OCI-LY1 (cell line): ENCODE measurements around the gene PPP1R10.
A peak's percentile ranks its signal among the peaks of the same experiment; 100 is the strongest.
"Not testable (repeated sequence)": the region's sequence is repeated elsewhere in the genome, so short reads cannot be mapped to it uniquely, and the experiment has no call there.

Experiments used
- H2AFZ ChIP-seq: fragments of 200-600 bp; sonication (generic), shearing (Covaris generic); 2 replicates; pipeline ENCODE4 v1.6.0; 2014; ENCODE audit warnings: antibody characterized with exemption, mild to moderate bottlenecking, low read length
- H3F3A ChIP-seq: fragments of 200-600 bp; sonication (generic), shearing (Covaris generic); 2 replicates; pipeline ENCODE4 v1.6.0; 2014; ENCODE audit warnings: mild to moderate bottlenecking, antibody characterized with exemption, low read length, moderate library complexity; ENCODE audit not compliant: insufficient read depth
- H3K27ac ChIP-seq: fragments of 200-600 bp; sonication (generic); 2 replicates; pipeline ENCODE4 v1.5.1; 2014; ENCODE audit warnings: low read length, mixed run types, mild to moderate bottlenecking, low read depth; ENCODE audit not compliant: poor library complexity, severe bottlenecking
- H3K27me3 ChIP-seq: fragments of 200-600 bp; sonication (generic); 2 replicates; pipeline ENCODE4 v1.6.0; 2014; ENCODE audit warnings: antibody characterized with exemption, mild to moderate bottlenecking, low read length, moderate library complexity; ENCODE audit not compliant: insufficient read depth
- H3K36me3 ChIP-seq: fragments of 200-600 bp; sonication (generic); 2 replicates; pipeline ENCODE4 v1.6.1; 2014; ENCODE audit warnings: mild to moderate bottlenecking, antibody characterized with exemption, low read length, moderate library complexity, mixed read lengths; ENCODE audit not compliant: insufficient read depth
- H3K4me1 ChIP-seq: fragments of 200-600 bp; sonication (generic); 2 replicates; pipeline ENCODE4 v1.5.1; 2014; ENCODE audit warnings: mild to moderate bottlenecking, low read length, moderate library complexity; ENCODE audit not compliant: insufficient read depth, severe bottlenecking
- H3K4me2 ChIP-seq: fragments of 200-600 bp; sonication (generic), shearing (Covaris generic); 2 replicates; pipeline ENCODE4 v1.6.1; 2014; ENCODE audit warnings: low read length
- H3K4me3 ChIP-seq: fragments of 200-600 bp; sonication (generic); 2 replicates; pipeline ENCODE4 v1.5.1; 2014; ENCODE audit warnings: low read length, low read depth, mild to moderate bottlenecking, mixed read lengths; ENCODE audit not compliant: poor library complexity, severe bottlenecking
- H3K79me2 ChIP-seq: fragments of 200-600 bp; shearing (Covaris generic); 2 replicates; pipeline ENCODE4 v1.6.1; 2016; ENCODE audit warnings: mixed run types, low read length, mixed read lengths; ENCODE audit not compliant: insufficient read depth
- H3K9ac ChIP-seq: fragments of 200-600 bp; sonication (generic), shearing (Covaris generic); 2 replicates; pipeline ENCODE4 v1.6.1; 2014; ENCODE audit warnings: mild to moderate bottlenecking, low read length, mixed read lengths
- H3K9me2 ChIP-seq: fragments of 200-600 bp; sonication (generic), shearing (Covaris generic); 2 replicates; pipeline ENCODE4 v1.6.1; 2014; ENCODE audit warnings: low read depth, mild to moderate bottlenecking, low read length, mixed read lengths
- H3K9me3 ChIP-seq: fragments of 200-600 bp; shearing (Covaris generic); 2 replicates; pipeline ENCODE4 v1.6.1; 2014; ENCODE audit warnings: low read length, mixed read lengths
- H4K20me1 ChIP-seq: fragments of 200-600 bp; sonication (generic), shearing (Covaris generic); 2 replicates; pipeline ENCODE4 v1.6.0; 2016; ENCODE audit warnings: mild to moderate bottlenecking, low read length; ENCODE audit not compliant: insufficient read depth
- CTCF ChIP-seq: fragments of 200-600 bp; sonication (generic), shearing (Covaris generic); IDR thresholded peaks from 2 replicates; pipeline ENCODE4 v1.5.1; 2017; ENCODE audit warnings: mild to moderate bottlenecking, antibody characterized with exemption, low read length, moderate library complexity, mixed read lengths
- EZH2 ChIP-seq: fragments of 200-600 bp; sonication (generic), shearing (Covaris generic); IDR thresholded peaks from 2 replicates; pipeline ENCODE4 v1.8.0; 2017; ENCODE audit warnings: borderline replicate concordance, mixed run types, mild to moderate bottlenecking, antibody characterized with exemption, low read length, moderate library complexity, mixed read lengths

PPP1R10 gene

GRCh38 chr6:30616811-30617564, at the start of gene PPP1R10:
Gene PPP1R10, minus strand, starts transcription at chr6:30617243. Its CDS starts 7,299 bp downstream, at chr6:30609944.
- H3K9me2 ChIP-seq: no peaks in the 10 kb centered on the region
- H3K79me2 ChIP-seq: peaks cover 42% of the 10 kb centered on the region
- H2AFZ ChIP-seq: no peak within 1 kb of the TSS
- peak within 1 kb of the TSS; percentile 98 for H3K4me2 ChIP-seq
- H3K9ac ChIP-seq: peak within 1 kb of the TSS; percentile 100
- H3K4me3 ChIP-seq: peak within 1 kb of the TSS; percentile 97
- no peak for TF ChIP-seq EZH2
- TF ChIP-seq CTCF: no peak
- no peaks in the 10 kb centered on the region for H3K27me3 ChIP-seq
- 0 out of 2 replicates have a peak, but pooled peaks cover 2% of the 10 kb centered on the region for H3F3A ChIP-seq
- H4K20me1 ChIP-seq: no peaks in the 10 kb centered on the region
- peaks cover 40% of the 10 kb centered on the region for H3K4me1 ChIP-seq
- H3K9me3 ChIP-seq: no peaks in the 10 kb centered on the region
- H3K36me3 ChIP-seq: peaks cover 73% of the 10 kb centered on the region
- H3K27ac ChIP-seq: peak within 1 kb of the TSS; percentile 93

GRCh38 chr6:30666300-30666699, 49.3 kb upstream of the PPP1R10 start:
- H3K79me2 ChIP-seq, H3K4me3 ChIP-seq, H2AFZ ChIP-seq, H3K9ac ChIP-seq, H3K27ac ChIP-seq, H4K20me1 ChIP-seq, H3K9me2 ChIP-seq, H3K4me1 ChIP-seq, H3F3A ChIP-seq, H3K9me3 ChIP-seq, H3K4me2 ChIP-seq, H3K27me3 ChIP-seq: not testable (repeated sequence)
- peaks cover 82% of the 10 kb centered on the region for H3K36me3 ChIP-seq

GRCh38 chr6:30664994-30665767, 48.1 kb upstream of the PPP1R10 start:
- Histone ChIP-seq H3K27ac (no peak overlapping the region), H3K4me3 (no peak overlapping the region), H3K36me3 (peaks cover 76% of the 10 kb centered on the region), H3K4me1 (no peaks in the 10 kb centered on the region), H4K20me1 (no peaks in the 10 kb centered on the region), H3K79me2 (no peaks in the 10 kb centered on the region), H3K4me2 (no peak overlapping the region), H3K9me2 (no peaks in the 10 kb centered on the region), H3K9ac (no peak overlapping the region), H3K27me3 (no peaks in the 10 kb centered on the region), H3F3A (no peaks in the 10 kb centered on the region), H2AFZ (no peak overlapping the region), H3K9me3 (no peaks in the 10 kb centered on the region)
- TF ChIP-seq CTCF (no peak), EZH2 (no peak)

- H3K9me3 ChIP-seq, H3K27ac ChIP-seq, H2AFZ ChIP-seq, H3K4me2 ChIP-seq, H3K27me3 ChIP-seq, H3F3A ChIP-seq, H3K4me1 ChIP-seq, H3K9me2 ChIP-seq, H3K9ac ChIP-seq, H3K4me3 ChIP-seq, H3K79me2 ChIP-seq, H4K20me1 ChIP-seq: not testable (repeated sequence)
- H3K36me3 ChIP-seq: peaks cover 83% of the 10 kb centered on the region
Measured at GRCh38 chr6:30657922-30658321, 40.9 kb upstream of the PPP1R10 start.
